ENCODE data around the gene EN1.

Gene EN1

DNA sequence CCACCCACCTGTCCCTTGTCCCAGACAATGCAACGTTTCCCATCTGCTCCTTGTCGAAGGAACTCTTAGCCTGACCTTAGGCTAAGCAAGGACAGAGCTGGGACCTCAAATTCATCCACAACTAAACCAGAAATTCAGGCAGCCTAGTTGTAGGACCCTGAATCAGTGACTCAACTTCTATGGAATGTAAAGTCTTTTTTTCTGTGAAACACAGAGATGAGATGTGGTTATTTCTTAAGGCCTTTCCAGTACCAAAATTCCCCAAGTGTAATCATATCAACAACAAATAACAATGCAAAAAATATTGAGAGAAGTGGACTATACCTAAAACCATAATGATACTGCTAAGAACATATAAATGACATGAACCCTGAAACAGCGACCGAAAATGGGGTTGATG lies 46.7 kb downstream of the EN1 start:
- TF ChIP-seq POLR2AphosphoS5 (IDR thresholded peaks at IDR 0.05; ENCODE audit: low read depth), result no peak
- DNase-seq (ENCODE audit: low read depth in 1 of 2, low spot score in 1 of 2), result no peak

GRCh38 chr2:118794546-118794945 lies 52.9 kb downstream of the EN1 start:
- no peak overlapping the region for H3K27ac ChIP-seq (replicated peaks)
- H3K27me3 ChIP-seq (ENCODE audit: insufficient read depth, poor library complexity, severe bottlenecking), result peaks cover 3% of the 10 kb centered on the region
- no peak overlapping the region for H3K4me3 ChIP-seq (replicated peaks; ENCODE audit: insufficient read depth, low read length)
- TF ChIP-seq SPI1 (IDR thresholded peaks at IDR 0.05; ENCODE audit: borderline replicate concordance, low read depth), result no peak
- TF ChIP-seq GABPA (IDR thresholded peaks at IDR 0.05; ENCODE audit: low read depth), result no peak
- TF ChIP-seq, protein P1, sequence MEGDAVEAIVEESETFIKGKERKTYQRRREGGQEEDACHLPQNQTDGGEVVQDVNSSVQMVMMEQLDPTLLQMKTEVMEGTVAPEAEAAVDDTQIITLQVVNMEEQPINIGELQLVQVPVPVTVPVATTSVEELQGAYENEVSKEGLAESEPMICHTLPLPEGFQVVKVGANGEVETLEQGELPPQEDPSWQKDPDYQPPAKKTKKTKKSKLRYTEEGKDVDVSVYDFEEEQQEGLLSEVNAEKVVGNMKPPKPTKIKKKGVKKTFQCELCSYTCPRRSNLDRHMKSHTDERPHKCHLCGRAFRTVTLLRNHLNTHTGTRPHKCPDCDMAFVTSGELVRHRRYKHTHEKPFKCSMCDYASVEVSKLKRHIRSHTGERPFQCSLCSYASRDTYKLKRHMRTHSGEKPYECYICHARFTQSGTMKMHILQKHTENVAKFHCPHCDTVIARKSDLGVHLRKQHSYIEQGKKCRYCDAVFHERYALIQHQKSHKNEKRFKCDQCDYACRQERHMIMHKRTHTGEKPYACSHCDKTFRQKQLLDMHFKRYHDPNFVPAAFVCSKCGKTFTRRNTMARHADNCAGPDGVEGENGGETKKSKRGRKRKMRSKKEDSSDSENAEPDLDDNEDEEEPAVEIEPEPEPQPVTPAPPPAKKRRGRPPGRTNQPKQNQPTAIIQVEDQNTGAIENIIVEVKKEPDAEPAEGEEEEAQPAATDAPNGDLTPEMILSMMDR (IDR thresholded peaks at IDR 0.05; ENCODE audit: insufficient read depth, low read length), result no peak
- TF ChIP-seq REST (IDR thresholded peaks at IDR 0.05; ENCODE audit: insufficient replicate concordance, low read depth), result no peak
- TF ChIP-seq POLR2AphosphoS5 (IDR thresholded peaks at IDR 0.05; ENCODE audit: low read depth), result no peak
- no peak for DNase-seq (ENCODE audit: low read depth in 1 of 2, low spot score in 1 of 2)

More for the DNA sequence above, 46.7 kb downstream of the EN1 start:
- Histone ChIP-seq H3K27me3 (ENCODE audit: insufficient read depth, poor library complexity, severe bottlenecking) (peaks cover 4% of the 10 kb centered on the region), H3K27ac (replicated peaks) (no peak overlapping the region), H3K4me3 (replicated peaks; ENCODE audit: insufficient read depth, low read length) (no peak overlapping the region)

Measured in HL-60 (cell line).